ENCODE results near the gene TRIM49D2. TPM values are rescaled to one million over a fixed set of nuclear protein-coding genes. Genes with fewer than 3 reads are reported as not detected.
"Not testable (repeated sequence)": the region's sequence is repeated elsewhere in the genome, so short reads cannot be mapped to it uniquely, and the experiment has no call there.

Gene TRIM49D2, protein sequence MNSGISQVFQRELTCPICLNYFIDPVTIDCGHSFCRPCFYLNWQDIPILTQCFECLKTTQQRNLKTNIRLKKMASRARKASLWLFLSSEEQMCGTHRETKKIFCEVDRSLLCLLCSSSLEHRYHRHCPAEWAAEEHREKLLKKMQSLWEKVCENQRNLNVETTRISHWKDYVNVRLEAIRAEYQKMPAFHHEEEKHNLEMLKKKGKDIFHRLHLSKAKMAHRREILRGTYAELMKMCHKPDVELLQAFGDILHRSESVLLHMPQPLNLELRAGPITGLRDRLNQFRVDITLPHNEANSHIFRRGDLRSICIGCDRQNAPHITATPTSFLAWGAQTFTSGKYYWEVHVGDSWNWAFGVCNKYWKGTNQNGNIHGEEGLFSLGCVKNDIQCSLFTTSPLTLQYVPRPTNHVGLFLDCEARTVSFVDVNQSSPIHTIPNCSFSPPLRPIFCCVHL
- not detected in 2 replicates for polyA plus RNA-seq (2011; rRNA removed)
- polyA minus RNA-seq (2011; rRNA and poly(A)+ RNA removed): not detected in 2 replicates

DNA sequence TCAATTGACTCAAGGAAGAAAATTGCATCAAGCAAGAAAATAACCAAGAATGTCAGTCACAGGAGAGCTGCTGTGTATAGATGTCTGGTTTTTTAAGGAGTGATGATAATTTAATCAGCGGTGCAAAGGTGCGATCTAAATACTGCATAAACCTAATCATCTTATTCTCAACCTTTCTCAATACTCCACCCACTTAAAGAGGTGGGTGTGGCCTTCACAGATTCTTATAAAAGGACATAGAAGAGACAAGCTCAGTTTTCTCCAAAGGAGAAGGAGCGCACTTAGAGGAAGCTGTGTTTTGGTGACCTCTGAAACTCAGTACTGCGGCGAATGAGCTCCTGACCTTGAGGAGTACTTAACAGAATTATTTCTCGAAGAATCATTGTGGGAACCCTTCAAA, at the start of gene TRIM49D2:
TSS of gene TRIM49D2 (plus strand) at position 301 of the 400 bp plus-strand sequence. CDS start 2,698 bp downstream, outside the sequence.
- DNase-seq (ENCODE audit: low read depth, low spot score); POLR2A ChIA-PET; H3K27ac ChIP-seq (ENCODE audit: low read depth, low read length); H3K9me3 ChIP-seq (ENCODE audit: control insufficient read depth, insufficient read depth, low read length); CTCF ChIA-PET; H3K4me3 ChIP-seq (ENCODE audit: low read depth, low read length); H3K27me3 ChIP-seq (ENCODE audit: control insufficient read depth, insufficient read depth, low read length): not testable (repeated sequence)

DNA sequence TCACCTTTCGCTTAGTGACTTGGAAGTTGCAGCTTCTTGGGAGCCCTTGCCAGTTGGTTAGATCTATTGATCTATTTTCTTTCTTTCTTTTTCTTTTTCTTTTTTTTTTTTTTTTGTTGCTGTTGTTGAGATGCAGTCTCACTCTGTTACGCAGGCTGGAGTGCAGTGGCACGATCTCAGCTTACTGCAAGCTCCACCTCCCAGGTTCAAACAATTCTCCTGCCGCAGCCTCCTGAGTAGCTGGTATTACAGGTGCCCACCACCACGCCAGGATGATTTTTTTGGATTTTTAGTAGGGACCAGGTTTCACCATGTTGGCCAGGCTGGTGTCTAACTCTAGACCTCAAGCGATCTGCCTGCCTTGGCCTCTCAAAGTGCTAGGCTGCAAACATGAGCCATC, 46.4 kb upstream of the TRIM49D2 start:
- POLR2A ChIA-PET; H3K27me3 ChIP-seq (ENCODE audit: control insufficient read depth, insufficient read depth, low read length); DNase-seq (ENCODE audit: low read depth, low spot score); H3K9me3 ChIP-seq (ENCODE audit: control insufficient read depth, insufficient read depth, low read length); H3K27ac ChIP-seq (ENCODE audit: low read depth, low read length); CTCF ChIA-PET; H3K4me3 ChIP-seq (ENCODE audit: low read depth, low read length): not testable (repeated sequence)

DNA sequence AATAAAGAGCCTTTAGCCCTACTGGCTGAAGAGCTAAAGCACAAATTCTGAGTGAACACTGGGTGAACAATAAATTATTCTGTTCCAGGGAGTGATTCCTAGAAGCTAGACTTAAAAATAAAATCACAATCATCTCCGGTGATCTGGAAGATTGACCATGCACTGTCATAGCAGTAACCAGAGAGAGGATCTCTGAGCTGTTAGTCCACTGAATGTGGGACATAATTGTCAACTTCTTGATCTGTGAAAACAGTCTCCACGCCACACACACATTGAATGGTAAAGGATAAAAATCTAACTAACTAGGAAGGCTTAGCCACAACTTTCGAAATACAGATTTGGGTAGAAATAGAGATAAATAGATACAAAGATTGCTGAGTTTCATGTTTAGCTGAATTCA, 30.6 kb upstream of the TRIM49D2 start:
- CTCF ChIA-PET; H3K27ac ChIP-seq (ENCODE audit: low read depth, low read length); POLR2A ChIA-PET: not testable (repeated sequence)

DNA sequence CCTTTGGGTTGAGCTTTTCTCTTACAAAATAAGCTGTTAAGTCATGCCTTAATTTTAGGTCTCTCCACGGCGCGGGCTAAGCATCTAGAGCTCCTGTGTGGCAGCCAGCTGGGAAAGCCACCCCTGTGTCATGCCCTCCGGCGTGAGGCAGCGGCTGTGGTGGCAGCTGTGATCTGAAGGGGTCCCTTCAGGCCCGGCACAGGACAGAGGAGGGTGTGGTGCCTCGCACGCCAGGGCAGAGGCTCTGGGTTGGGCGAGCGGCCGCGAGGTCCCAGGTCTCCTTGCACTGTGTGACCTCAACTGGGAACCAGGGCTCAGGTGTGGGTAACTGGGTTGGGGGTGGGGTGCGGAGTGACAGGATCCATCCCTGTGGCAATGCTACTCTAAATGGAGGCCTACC, 23.1 kb upstream of the TRIM49D2 start:
- H3K27me3 ChIP-seq (ENCODE audit: control insufficient read depth, insufficient read depth, low read length); DNase-seq (ENCODE audit: low read depth, low spot score); H3K4me3 ChIP-seq (ENCODE audit: low read depth, low read length); H3K27ac ChIP-seq (ENCODE audit: low read depth, low read length); CTCF ChIA-PET; POLR2A ChIA-PET; H3K9me3 ChIP-seq (ENCODE audit: control insufficient read depth, insufficient read depth, low read length): not testable (repeated sequence)

More for the DNA sequence above, 30.6 kb upstream of the TRIM49D2 start:
- not testable (repeated sequence) for H3K4me3 ChIP-seq (ENCODE audit: low read depth, low read length); DNase-seq (ENCODE audit: low read depth, low spot score); H3K27me3 ChIP-seq (ENCODE audit: control insufficient read depth, insufficient read depth, low read length); H3K9me3 ChIP-seq (ENCODE audit: control insufficient read depth, insufficient read depth, low read length)

DNA sequence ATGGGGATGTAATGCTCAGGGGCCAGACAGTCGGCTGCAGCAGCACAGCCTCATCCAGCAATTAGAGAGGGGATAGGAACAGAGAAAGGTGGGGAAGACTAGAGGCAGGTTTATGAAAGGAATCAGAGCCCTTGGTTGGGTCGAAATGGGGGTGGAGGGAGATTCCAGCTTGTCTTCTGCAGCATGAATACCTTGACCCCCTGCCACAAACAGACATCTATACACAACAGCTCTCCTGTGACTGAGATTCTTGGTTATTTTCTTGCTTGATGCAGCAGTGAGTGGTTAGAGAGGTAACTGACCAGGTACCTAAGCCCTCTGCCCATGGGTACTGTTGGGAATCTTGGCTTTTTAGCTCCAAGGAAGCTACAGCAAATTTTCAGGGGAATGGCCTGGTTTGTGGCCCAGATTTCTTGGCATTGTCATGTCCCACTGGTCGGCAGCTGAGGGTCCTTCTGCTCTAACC, 1.6 kb upstream of the TRIM49D2 start, which contains the start of gene TRIM49D1:
TSS of gene TRIM49D1 (minus strand) at position 51 of the 466 bp plus-strand sequence. CDS start 4,535 bp downstream, outside the sequence.
- Histone ChIP-seq H3K27me3 (ENCODE audit: control insufficient read depth, insufficient read depth, low read length) (no peaks in the 10 kb centered on the region), H3K27ac (ENCODE audit: low read depth, low read length) (no peak within 1 kb of the TSS), H3K9me3 (ENCODE audit: control insufficient read depth, insufficient read depth, low read length) (no peaks in the 10 kb centered on the region), H3K4me3 (ENCODE audit: low read depth, low read length) (no peak within 1 kb of the TSS)
- TF ChIP-seq, protein P1, sequence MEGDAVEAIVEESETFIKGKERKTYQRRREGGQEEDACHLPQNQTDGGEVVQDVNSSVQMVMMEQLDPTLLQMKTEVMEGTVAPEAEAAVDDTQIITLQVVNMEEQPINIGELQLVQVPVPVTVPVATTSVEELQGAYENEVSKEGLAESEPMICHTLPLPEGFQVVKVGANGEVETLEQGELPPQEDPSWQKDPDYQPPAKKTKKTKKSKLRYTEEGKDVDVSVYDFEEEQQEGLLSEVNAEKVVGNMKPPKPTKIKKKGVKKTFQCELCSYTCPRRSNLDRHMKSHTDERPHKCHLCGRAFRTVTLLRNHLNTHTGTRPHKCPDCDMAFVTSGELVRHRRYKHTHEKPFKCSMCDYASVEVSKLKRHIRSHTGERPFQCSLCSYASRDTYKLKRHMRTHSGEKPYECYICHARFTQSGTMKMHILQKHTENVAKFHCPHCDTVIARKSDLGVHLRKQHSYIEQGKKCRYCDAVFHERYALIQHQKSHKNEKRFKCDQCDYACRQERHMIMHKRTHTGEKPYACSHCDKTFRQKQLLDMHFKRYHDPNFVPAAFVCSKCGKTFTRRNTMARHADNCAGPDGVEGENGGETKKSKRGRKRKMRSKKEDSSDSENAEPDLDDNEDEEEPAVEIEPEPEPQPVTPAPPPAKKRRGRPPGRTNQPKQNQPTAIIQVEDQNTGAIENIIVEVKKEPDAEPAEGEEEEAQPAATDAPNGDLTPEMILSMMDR (IDR thresholded peaks at IDR 0.05; ENCODE audit: low read depth, low read length): no peak
- DNase-seq (ENCODE audit: low read depth, low spot score): no peak
- ChIA-PET CTCF (no interaction called here), POLR2A (no interaction called here)

DNA sequence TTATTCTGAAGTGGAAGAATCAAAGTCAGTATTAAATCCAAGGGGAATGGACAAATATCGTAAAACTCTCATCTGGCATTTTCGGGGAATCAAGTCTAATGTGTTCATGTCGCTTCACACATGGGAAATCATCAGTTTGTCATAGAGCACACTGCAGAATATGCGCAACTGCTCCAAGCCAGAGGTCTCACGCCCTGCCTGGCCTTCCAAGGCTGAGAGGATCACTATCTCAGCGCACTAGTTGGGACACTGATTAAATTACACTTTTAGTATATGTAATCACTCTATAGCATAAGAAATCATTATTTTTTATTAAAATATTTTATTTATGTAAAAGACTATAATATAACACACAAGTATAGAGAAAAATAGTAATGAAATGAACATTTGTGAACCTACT, 37.0 kb downstream of the TRIM49D2 start:
- POLR2A ChIA-PET; H3K9me3 ChIP-seq (ENCODE audit: control insufficient read depth, insufficient read depth, low read length); H3K27me3 ChIP-seq (ENCODE audit: control insufficient read depth, insufficient read depth, low read length); DNase-seq (ENCODE audit: low read depth, low spot score); H3K27ac ChIP-seq (ENCODE audit: low read depth, low read length); H3K4me3 ChIP-seq (ENCODE audit: low read depth, low read length); CTCF ChIA-PET: not testable (repeated sequence)

DNA sequence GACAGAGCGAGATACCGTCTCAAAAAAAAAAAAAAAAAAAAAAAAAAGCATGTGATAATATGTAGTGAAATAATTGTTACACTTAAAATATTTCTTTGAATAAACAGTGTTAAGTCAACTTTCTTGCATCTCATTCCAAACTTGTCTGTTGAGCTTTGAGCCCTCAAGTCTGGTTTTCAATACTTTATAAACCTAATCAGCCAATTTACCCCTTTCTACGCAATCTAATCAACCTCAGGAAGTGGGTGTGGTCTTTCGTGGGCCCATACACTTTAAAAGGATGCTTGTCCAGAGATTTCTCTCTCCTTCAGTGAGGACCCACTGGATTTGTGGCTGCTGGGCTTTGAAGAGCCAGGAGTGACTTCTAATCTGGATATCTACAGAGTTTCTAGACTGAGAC, 41.9 kb downstream of the TRIM49D2 start, which contains the start of gene TRIM64:
TSS of gene TRIM64 (plus strand) at position 301 of the 400 bp plus-strand sequence. CDS start 2,467 bp downstream, outside the sequence.
- H3K9me3 ChIP-seq (ENCODE audit: control insufficient read depth, insufficient read depth, low read length); POLR2A ChIA-PET; H3K4me3 ChIP-seq (ENCODE audit: low read depth, low read length); DNase-seq (ENCODE audit: low read depth, low spot score); H3K27ac ChIP-seq (ENCODE audit: low read depth, low read length); H3K27me3 ChIP-seq (ENCODE audit: control insufficient read depth, insufficient read depth, low read length); CTCF ChIA-PET: not testable (repeated sequence)

Small RNA genes lying within 50 kb of the gene (small RNA-seq; reads per million reads assigned to genes)
- gene AP004607.1 (ENCODE audit: insufficient read length, low read depth): not detected

Other genes starting within 250 kb of the TRIM49D2 start
- not detected in 2 replicates for gene TRIM77, start 213.8 kb upstream of the TRIM49D2 start, polyA plus RNA-seq (2011; rRNA removed)
- gene TRIM49, start 115.5 kb upstream of the TRIM49D2 start, polyA plus RNA-seq (2011; rRNA removed): not detected in 2 replicates
- not detected in 2 replicates for gene TRIM64B, start 45.6 kb upstream of the TRIM49D2 start, polyA plus RNA-seq (2011; rRNA removed)
- gene TRIM49D1, start 1.8 kb upstream of the TRIM49D2 start, polyA plus RNA-seq (2011; rRNA removed): not detected in 2 replicates
- not detected in 2 replicates for gene TRIM64, start 42.0 kb downstream of the TRIM49D2 start, polyA plus RNA-seq (2011; rRNA removed)
- gene TRIM49C, start 107.0 kb downstream of the TRIM49D2 start, polyA plus RNA-seq (2011; rRNA removed): not detected in 2 replicates
- gene UBTFL1, start 161.9 kb downstream of the TRIM49D2 start, polyA plus RNA-seq (2011; rRNA removed): not detected in 2 replicates
- gene NAALAD2, start 210.6 kb downstream of the TRIM49D2 start, polyA plus RNA-seq (2011; rRNA removed): 0.64 and 0.71 TPM in 2 replicates

Measured in AG04450 (cell line).